HepG2 (cell line): ENCODE measurements around the gene NFYB. TPM values are rescaled to one million over a fixed set of nuclear protein-coding genes. Genes with fewer than 3 reads are reported as not detected.

ENCODE experiments used
- AKAP8 ChIP-seq: sonication (generic); formaldehyde crosslinking; IDR thresholded peaks from 2 replicates; pipeline ENCODE4 v1.5.1; 2020; ENCODE audit warnings: mild to moderate bottlenecking, missing genetic modification reagents
- EP300 ChIP-seq, 3 experiments: sonication (generic) in 1 of 3; formaldehyde crosslinking in 1 of 3; IDR thresholded peaks; 2 replicates each; pipeline versions ENCODE4 v1.5.1 to v1.6.1; 2011 to 2020; ENCODE audit warnings: low read depth in 2 of 3, low read length in 2 of 3, borderline replicate concordance in 1 of 3, improper control_type of control experiment in 1 of 3, mild to moderate bottlenecking in 1 of 3, missing genetic modification reagents in 1 of 3, moderate library complexity in 1 of 3
- HDAC6 ChIP-seq: fragments of 200-600 bp; sonication (generic); IDR thresholded peaks from 2 replicates; pipeline ENCODE4 v1.7.0; 2017; ENCODE audit warnings: mild to moderate bottlenecking, antibody characterized with exemption, low read length, low read depth
- KDM4B ChIP-seq: sonication (generic); formaldehyde crosslinking; IDR thresholded peaks from 2 replicates; pipeline ENCODE4 v1.4.0; 2020; ENCODE audit warnings: missing genetic modification reagents
- KDM5A ChIP-seq: fragments of 200-600 bp; sonication (generic); IDR thresholded peaks from 2 replicates; pipeline ENCODE4 v1.7.0; 2018; ENCODE audit warnings: antibody characterized with exemption, mild to moderate bottlenecking, low read length, borderline replicate concordance
- MATR3 ChIP-seq: sonication (generic); formaldehyde crosslinking; IDR thresholded peaks from 2 replicates; pipeline ENCODE4 v1.4.0; 2020; ENCODE audit warnings: missing genetic modification reagents
- NCOR1 ChIP-seq: fragments of 200-600 bp; sonication (generic); IDR thresholded peaks from 2 replicates; pipeline ENCODE4 v1.7.0; 2017; ENCODE audit warnings: antibody characterized with exemption, low read length, borderline replicate concordance
- NFIC ChIP-seq: IDR thresholded peaks from 2 replicates; pipeline ENCODE4 v1.6.1; 2012; ENCODE audit warnings: mild to moderate bottlenecking, low read length, inconsistent platforms
- RFX1 ChIP-seq: fragments of 450-650 bp; IDR thresholded peaks from 2 replicates; pipeline ENCODE4 v1.6.1; 2017
- RNF2 ChIP-seq: fragments of 450-650 bp; conservative IDR thresholded peaks from 2 replicates; pipeline ENCODE4 v1.6.1; 2016; ENCODE audit warnings: low read depth
- SYNCRIP ChIP-seq: fragments of 200-400 bp; formaldehyde crosslinking; IDR thresholded peaks from 2 replicates; pipeline ENCODE4 v1.6.1; 2018; ENCODE audit warnings: mild to moderate bottlenecking, low read depth, low read length; ENCODE audit not compliant: insufficient read depth
- TOPORS ChIP-seq: sonication (generic); formaldehyde crosslinking; IDR thresholded peaks from 2 replicates; pipeline ENCODE4 v1.8.0; 2023; ENCODE audit warnings: mild to moderate bottlenecking, missing genetic modification reagents
- ZFP37 ChIP-seq: sonication (generic); formaldehyde crosslinking; IDR thresholded peaks from 2 replicates; pipeline ENCODE4 v1.4.0; 2020; ENCODE audit warnings: missing genetic modification reagents, borderline replicate concordance
- ZFX ChIP-seq: sonication (generic); formaldehyde crosslinking; IDR thresholded peaks from 2 replicates; pipeline ENCODE4 v1.4.0; 2020; ENCODE audit warnings: mild to moderate bottlenecking, low read depth, missing genetic modification reagents, moderate library complexity
- ZNF746 ChIP-seq: sonication (generic); formaldehyde crosslinking; IDR thresholded peaks from 2 replicates; pipeline ENCODE4 v1.8.0; 2022; ENCODE audit warnings: mild to moderate bottlenecking, missing genetic modification reagents
- polyA plus RNA-seq, 8 experiments: library from polyadenylated mRNA; depleted of rRNA in 3 of 8; stranded (reverse) in 7 of 8; unstranded in 1 of 8; fragments of >200 nt; fragmentation: Illumina TruSeq in 4 of 8; extraction: Trizol in 4 of 8; gene quantifications; 2 replicates each; pipeline versions ENCODE4 v1.2.1 to v1.2.3, GENCODE V29; 2011 to 2016; ENCODE audit warnings: low read depth in 4 of 8, missing spikeins in 1 of 8, mixed read lengths in 1 of 8; ENCODE audit not compliant: insufficient read depth in 1 of 8
- total RNA-seq, 5 experiments: library from RNA; depleted of rRNA; stranded (reverse); fragments of >200 nt; fragmentation: Illumina TruSeq; extraction: Trizol; gene quantifications; 2 replicates each; pipeline ENCODE4 v1.2.3, GENCODE V29; 2016; ENCODE audit warnings: low read depth in 1 of 5
- TF ChIP-seq, protein P1 (sequence below): sonication (generic); formaldehyde crosslinking; IDR thresholded peaks from 2 replicates; pipeline ENCODE4 v1.8.0; 2022; ENCODE audit warnings: mild to moderate bottlenecking, missing genetic modification reagents, borderline replicate concordance
- TF ChIP-seq, protein P2 (sequence below): sonication (generic); formaldehyde crosslinking; IDR thresholded peaks from 2 replicates; pipeline ENCODE4 v1.8.0; 2023; ENCODE audit warnings: mild to moderate bottlenecking, missing genetic modification reagents
- TF ChIP-seq, protein P3 (sequence below): IDR thresholded peaks from 2 replicates; pipeline ENCODE4 v1.6.1; 2016; ENCODE audit warnings: low read depth
- TF ChIP-seq, protein P4 (sequence below): IDR thresholded peaks from 2 replicates; pipeline ENCODE4 v1.6.1; 2012; ENCODE audit warnings: inconsistent platforms
- TF ChIP-seq, protein P5 (sequence below): sonication (generic); formaldehyde crosslinking; IDR thresholded peaks from 2 replicates; pipeline ENCODE4 v1.4.0; 2020; ENCODE audit warnings: mild to moderate bottlenecking, missing genetic modification reagents, borderline replicate concordance

The NFYB gene
- total and polyA plus RNA-seq, 2 of the 13 experiments (the other 11 are each of a cell fraction or from before 2014, with no cell fraction given) = 18.7 to 36.6 TPM

DNA sequence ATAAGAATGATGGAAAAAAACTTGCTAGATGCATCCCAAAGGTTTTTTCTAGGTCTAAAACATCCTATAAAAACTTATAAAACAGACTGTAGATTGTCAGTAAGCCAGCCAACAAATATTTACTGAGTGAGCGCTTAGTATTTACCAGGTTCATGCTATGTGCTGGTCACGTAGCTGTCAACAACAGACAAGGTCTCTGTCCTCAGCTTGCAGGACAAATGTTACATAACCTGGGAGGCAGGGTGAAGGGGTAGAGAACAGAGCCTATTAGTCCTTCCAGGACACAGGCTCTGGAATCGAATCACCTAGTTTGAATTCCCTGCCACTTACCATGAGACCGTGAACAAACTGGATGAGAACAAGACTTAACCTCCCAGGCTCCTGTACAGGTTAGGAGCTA lies 6.4 kb downstream of the NFYB start (continued):
- TF ChIP-seq, protein P1, sequence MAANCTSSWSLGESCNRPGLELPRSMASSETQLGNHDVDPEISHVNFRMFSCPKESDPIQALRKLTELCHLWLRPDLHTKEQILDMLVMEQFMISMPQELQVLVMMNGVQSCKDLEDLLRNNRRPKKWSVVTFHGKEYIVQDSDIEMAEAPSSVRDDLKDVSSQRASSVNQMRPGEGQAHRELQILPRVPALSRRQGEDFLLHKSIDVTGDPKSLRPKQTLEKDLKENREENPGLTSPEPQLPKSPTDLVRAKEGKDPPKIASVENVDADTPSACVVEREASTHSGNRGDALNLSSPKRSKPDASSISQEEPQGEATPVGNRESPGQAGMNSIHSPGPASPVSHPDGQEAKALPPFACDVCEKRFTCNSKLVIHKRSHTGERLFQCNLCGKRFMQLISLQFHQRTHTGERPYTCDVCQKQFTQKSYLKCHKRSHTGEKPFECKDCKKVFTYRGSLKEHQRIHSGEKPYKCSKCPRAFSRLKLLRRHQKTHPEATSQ (CRISPR knock-in tag) = no peak
- no peak for TF ChIP-seq KDM4B (CRISPR knock-in tag)
- no peak for TF ChIP-seq HDAC6
- 0 out of 2 replicates have a peak, but pooled peaks have one; percentile 23 for TF ChIP-seq ZFX (CRISPR knock-in tag)
- peak in 1 of 2 experiments; percentile 72; a peak in 1 of 4 replicates for TF ChIP-seq EP300 (IDR thresholded peaks at IDR 0.05; ENCODE audit: low read depth in 2 of 2, low read length in 2 of 2)
- no peak for TF ChIP-seq EP300 (CRISPR knock-in tag; IDR thresholded peaks at IDR 0.05; ENCODE audit: borderline replicate concordance)
- TF ChIP-seq, protein P2, sequence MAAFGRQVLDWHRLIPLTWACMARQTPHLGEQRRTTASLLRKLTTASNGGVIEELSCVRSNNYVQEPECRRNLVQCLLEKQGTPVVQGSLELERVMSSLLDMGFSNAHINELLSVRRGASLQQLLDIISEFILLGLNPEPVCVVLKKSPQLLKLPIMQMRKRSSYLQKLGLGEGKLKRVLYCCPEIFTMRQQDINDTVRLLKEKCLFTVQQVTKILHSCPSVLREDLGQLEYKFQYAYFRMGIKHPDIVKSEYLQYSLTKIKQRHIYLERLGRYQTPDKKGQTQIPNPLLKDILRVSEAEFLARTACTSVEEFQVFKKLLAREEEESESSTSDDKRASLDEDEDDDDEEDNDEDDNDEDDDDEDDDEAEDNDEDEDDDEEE (CRISPR knock-in tag) = no peak
- TF ChIP-seq TOPORS (CRISPR knock-in tag) = no peak
- no peak for TF ChIP-seq RFX1
- peak; percentile 15; the same call in 1 of the 2 replicates for TF ChIP-seq NFIC
- TF ChIP-seq NCOR1 = no peak
- TF ChIP-seq, protein P3, sequence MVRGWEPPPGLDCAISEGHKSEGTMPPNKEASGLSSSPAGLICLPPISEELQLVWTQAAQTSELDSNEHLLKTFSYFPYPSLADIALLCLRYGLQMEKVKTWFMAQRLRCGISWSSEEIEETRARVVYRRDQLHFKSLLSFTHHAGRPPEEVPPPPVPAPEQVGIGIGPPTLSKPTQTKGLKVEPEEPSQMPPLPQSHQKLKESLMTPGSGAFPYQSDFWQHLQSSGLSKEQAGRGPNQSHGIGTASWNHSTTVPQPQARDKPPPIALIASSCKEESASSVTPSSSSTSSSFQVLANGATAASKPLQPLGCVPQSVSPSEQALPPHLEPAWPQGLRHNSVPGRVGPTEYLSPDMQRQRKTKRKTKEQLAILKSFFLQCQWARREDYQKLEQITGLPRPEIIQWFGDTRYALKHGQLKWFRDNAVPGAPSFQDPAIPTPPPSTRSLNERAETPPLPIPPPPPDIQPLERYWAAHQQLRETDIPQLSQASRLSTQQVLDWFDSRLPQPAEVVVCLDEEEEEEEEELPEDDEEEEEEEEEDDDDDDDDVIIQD (CRISPR knock-in tag) = peak; percentile 79; the same call in 1 of the 2 replicates
- no peak for TF ChIP-seq RNF2
- TF ChIP-seq MATR3 (CRISPR knock-in tag) = no peak
- TF ChIP-seq SYNCRIP = no peak
- TF ChIP-seq ZFP37 = no peak
- TF ChIP-seq ZNF746 (CRISPR knock-in tag) = no peak
- TF ChIP-seq, protein P4, sequence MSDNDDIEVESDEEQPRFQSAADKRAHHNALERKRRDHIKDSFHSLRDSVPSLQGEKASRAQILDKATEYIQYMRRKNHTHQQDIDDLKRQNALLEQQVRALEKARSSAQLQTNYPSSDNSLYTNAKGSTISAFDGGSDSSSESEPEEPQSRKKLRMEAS = 0 out of 2 replicates have a peak, but pooled peaks have one; percentile 19
- no peak for TF ChIP-seq AKAP8 (CRISPR knock-in tag)
- TF ChIP-seq, protein P5, sequence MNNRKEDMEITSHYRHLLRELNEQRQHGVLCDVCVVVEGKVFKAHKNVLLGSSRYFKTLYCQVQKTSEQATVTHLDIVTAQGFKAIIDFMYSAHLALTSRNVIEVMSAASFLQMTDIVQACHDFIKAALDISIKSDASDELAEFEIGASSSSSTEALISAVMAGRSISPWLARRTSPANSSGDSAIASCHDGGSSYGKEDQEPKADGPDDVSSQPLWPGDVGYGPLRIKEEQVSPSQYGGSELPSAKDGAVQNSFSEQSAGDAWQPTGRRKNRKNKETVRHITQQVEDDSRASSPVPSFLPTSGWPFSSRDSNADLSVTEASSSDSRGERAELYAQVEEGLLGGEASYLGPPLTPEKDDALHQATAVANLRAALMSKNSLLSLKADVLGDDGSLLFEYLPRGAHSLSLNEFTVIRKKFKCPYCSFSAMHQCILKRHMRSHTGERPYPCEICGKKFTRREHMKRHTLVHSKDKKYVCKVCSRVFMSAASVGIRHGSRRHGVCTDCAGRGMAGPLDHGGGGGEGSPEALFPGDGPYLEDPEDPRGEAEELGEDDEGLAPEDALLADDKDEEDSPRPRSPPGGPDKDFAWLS (CRISPR knock-in tag) = no peak
- no peak for TF ChIP-seq KDM5A
